H1 (cell line): ENCODE results near the gene FTHL17. TPM values are rescaled to one million over a fixed set of nuclear protein-coding genes. Genes with fewer than 3 reads are reported as not detected.

ENCODE experiments used
- CTCF ChIA-PET: fragments of 300-600 bp; sonication (Branson Sonifier 250); formaldehyde crosslinking; loops from one replicate; lab custom pipeline; 2021; ENCODE audit not compliant: partially characterized antibody; lab: Charles Lee
- POLR2A ChIA-PET: fragments of 300-600 bp; sonication (Branson Sonifier 250); formaldehyde crosslinking; loops from one replicate; lab custom pipeline; 2021; ENCODE audit warnings: inconsistent platforms; ENCODE audit not compliant: partially characterized antibody; lab: Charles Lee
- DNase-seq, 2 experiments: peaks; one replicate each; pipeline versions ENCODE4 v3.0.0 to v3.0.0-alpha.2; 2010 to 2022; ENCODE audit warnings: low spot score in 2 of 2, low read depth in 1 of 2, mixed read lengths in 1 of 2
- FAIRE-seq: peaks from 2 replicates; lab custom pipeline; 2011; peaks lifted over from hg19 to GRCh38; lab: Jason Lieb, UNC
- H2AFZ ChIP-seq: 2 replicates; pipeline ENCODE4 v1.8.1; 2012; ENCODE audit warnings: low read length, inconsistent platforms
- H2AK5ac ChIP-seq: 2 replicates; pipeline ENCODE4 v1.6.1; 2013; ENCODE audit warnings: low read depth, low read length
- H2BK120ac ChIP-seq: replicated peaks from 2 replicates; pipeline ENCODE3; 2013; ENCODE audit warnings: low read depth, low read length, inconsistent platforms
- H2BK12ac ChIP-seq: 2 replicates; pipeline ENCODE4 v1.6.1; 2013; ENCODE audit warnings: low read depth, low read length
- H2BK15ac ChIP-seq: 2 replicates; pipeline ENCODE4 v1.6.1; 2013; ENCODE audit warnings: low read length
- H2BK20ac ChIP-seq: 2 replicates; pipeline ENCODE4 v1.6.1; 2013; ENCODE audit warnings: low read length
- H2BK5ac ChIP-seq: 2 replicates; pipeline ENCODE4 v1.6.1; 2013; ENCODE audit warnings: low read depth, low read length
- H3K14ac ChIP-seq: 2 replicates; pipeline ENCODE4 v1.6.1; 2013; ENCODE audit warnings: inconsistent platforms; ENCODE audit not compliant: insufficient read length
- H3K18ac ChIP-seq: 2 replicates; pipeline ENCODE4 v1.6.1; 2013; ENCODE audit warnings: low read length; ENCODE audit errors: extremely low read depth
- H3K23ac ChIP-seq: 2 replicates; pipeline ENCODE4 v1.6.1; 2013; ENCODE audit warnings: inconsistent platforms; ENCODE audit not compliant: insufficient read length
- H3K23me2 ChIP-seq: 2 replicates; pipeline ENCODE4 v1.6.1; 2013; ENCODE audit warnings: low read depth, low read length
- H3K27ac ChIP-seq: 2 replicates; pipeline ENCODE4 v1.6.1; 2011; ENCODE audit warnings: low read depth, low read length, inconsistent platforms
- H3K27me3 ChIP-seq, 4 experiments: replicated peaks in 1 of 4; 1 replicate in 1 of 4; 2 replicates in 3 of 4; pipeline versions ENCODE4 v1.6.1 to v1.8.1; 2011 to 2013; ENCODE audit warnings: low read length in 3 of 4, mild to moderate bottlenecking in 3 of 4, inconsistent platforms in 2 of 4, mixed read lengths in 2 of 4, moderate library complexity in 1 of 4; ENCODE audit not compliant: control insufficient read depth in 3 of 4, insufficient read depth in 3 of 4; ENCODE audit errors: extremely low read depth in 1 of 4
- H3K36me3 ChIP-seq, 4 experiments: 2 replicates each; pipeline versions ENCODE4 v1.6.1 to v1.8.1; 2011 to 2013; ENCODE audit warnings: mild to moderate bottlenecking in 4 of 4, low read length in 3 of 4, moderate library complexity in 2 of 4, control low read depth in 1 of 4, inconsistent platforms in 1 of 4; ENCODE audit not compliant: insufficient read depth in 4 of 4, control insufficient read depth in 2 of 4
- H3K4ac ChIP-seq: replicated peaks from 2 replicates; pipeline ENCODE3; 2013; ENCODE audit warnings: low read length, low read depth, mixed read lengths, inconsistent platforms; ENCODE audit not compliant: insufficient read length
- H3K4me1 ChIP-seq, 4 experiments: replicated peaks in 1 of 4; 1 replicate in 1 of 4; 2 replicates in 3 of 4; pipeline versions ENCODE4 v1.6.1 to v1.8.1; 2011 to 2013; ENCODE audit warnings: low read length in 3 of 4, inconsistent platforms in 2 of 4, mixed read lengths in 1 of 4; ENCODE audit not compliant: insufficient read depth in 4 of 4, control insufficient read depth in 3 of 4
- H3K4me2 ChIP-seq, 2 experiments: 2 replicates each; pipeline versions ENCODE4 v1.6.1 to v1.8.1; 2011 to 2013; ENCODE audit warnings: low read depth in 2 of 2, low read length in 2 of 2, control low read depth in 1 of 2, inconsistent platforms in 1 of 2, mild to moderate bottlenecking in 1 of 2; ENCODE audit not compliant: insufficient read depth in 1 of 2
- H3K4me3 ChIP-seq, 4 experiments: fragments of 200-600, 300-600 bp in 1 of 4; sonication (generic), shearing (Covaris generic), sonication (Bioruptor Twin) in 1 of 4; 2 replicates each; pipeline versions ENCODE4 v1.5.1 to v1.8.1; 2011 to 2016; ENCODE audit warnings: low read length in 4 of 4, low read depth in 3 of 4, control low read depth in 2 of 4, inconsistent platforms in 2 of 4, mild to moderate bottlenecking in 2 of 4, mixed read lengths in 1 of 4, moderate library complexity in 1 of 4; ENCODE audit not compliant: insufficient read depth in 2 of 4; ENCODE audit errors: extremely low read depth in 1 of 4
- H3K56ac ChIP-seq: replicated peaks from 2 replicates; pipeline ENCODE3; 2013; ENCODE audit warnings: low read depth, mild to moderate bottlenecking, mixed read lengths, low read length, inconsistent platforms; ENCODE audit not compliant: insufficient read length
- H3K79me1 ChIP-seq: 2 replicates; pipeline ENCODE4 v1.6.1; 2013; ENCODE audit warnings: low read depth, low read length, control low read depth
- H3K79me2 ChIP-seq, 2 experiments: 2 replicates each; pipeline versions ENCODE4 v1.6.1 to v1.8.1; 2012 to 2013; ENCODE audit warnings: low read length in 2 of 2, mild to moderate bottlenecking in 2 of 2, inconsistent platforms in 1 of 2; ENCODE audit not compliant: insufficient read depth in 2 of 2, control insufficient read depth in 1 of 2
- H3K9ac ChIP-seq, 4 experiments: replicated peaks in 1 of 4; 1 replicate in 1 of 4; 2 replicates in 3 of 4; pipeline versions ENCODE4 v1.6.1 to v1.8.1; 2011 to 2013; ENCODE audit warnings: low read depth in 3 of 4, low read length in 3 of 4, control low read depth in 2 of 4, mild to moderate bottlenecking in 2 of 4, moderate library complexity in 2 of 4, inconsistent platforms in 1 of 4; ENCODE audit errors: extremely low read depth in 1 of 4
- H3K9me3 ChIP-seq, 2 experiments: 2 replicates each; pipeline versions ENCODE4 v1.6.1 to v1.8.1; 2012 to 2013; ENCODE audit warnings: mild to moderate bottlenecking in 2 of 2, moderate library complexity in 2 of 2, control low read depth in 1 of 2, inconsistent platforms in 1 of 2, low read depth in 1 of 2, low read length in 1 of 2, mixed read lengths in 1 of 2; ENCODE audit not compliant: insufficient read depth in 2 of 2
- H4K20me1 ChIP-seq, 2 experiments: replicated peaks in 1 of 2; 2 replicates each; pipeline versions ENCODE3 to v1.8.1; 2011 to 2013; ENCODE audit warnings: inconsistent platforms in 2 of 2, low read length in 2 of 2, mild to moderate bottlenecking in 1 of 2; ENCODE audit not compliant: insufficient read depth in 2 of 2, control insufficient read depth in 1 of 2
- H4K5ac ChIP-seq: 2 replicates; pipeline ENCODE4 v1.6.1; 2013; ENCODE audit warnings: low read length, low read depth, mixed read lengths, inconsistent platforms; ENCODE audit not compliant: insufficient read length
- H4K8ac ChIP-seq: 2 replicates; pipeline ENCODE4 v1.8.0; 2013; ENCODE audit warnings: mild to moderate bottlenecking, moderate library complexity, low read length, inconsistent platforms; ENCODE audit not compliant: insufficient read depth; ENCODE audit errors: extremely low read depth
- H4K91ac ChIP-seq: replicated peaks from 2 replicates; pipeline ENCODE3; 2013; ENCODE audit warnings: low read length, mixed read lengths, inconsistent platforms; ENCODE audit not compliant: insufficient read length
- GTF2F1 ChIP-seq: IDR thresholded peaks from 2 replicates; pipeline ENCODE4 v1.6.1; 2012; ENCODE audit warnings: low read depth, low read length, improper control_type of control experiment, borderline replicate concordance
- MAFK ChIP-seq: IDR thresholded peaks from 2 replicates; pipeline ENCODE4 v1.6.1; 2012; ENCODE audit warnings: low read depth, mild to moderate bottlenecking, improper control_type of control experiment, low read length
- POLR2AphosphoS5 ChIP-seq: IDR thresholded peaks from 2 replicates; pipeline ENCODE4 v1.6.1; 2011; ENCODE audit warnings: low read depth, low read length
- RNF2 ChIP-seq: fragments of 200-900, 300-1000 bp; sonication (generic); IDR thresholded peaks from 2 replicates; pipeline ENCODE4 v1.7.1; 2016; ENCODE audit warnings: borderline replicate concordance, low read depth, mild to moderate bottlenecking, antibody characterized with exemption, low read length; ENCODE audit not compliant: poor library complexity, severe bottlenecking; ENCODE audit errors: missing control alignments
- SIN3A ChIP-seq, 2 experiments: IDR thresholded peaks in 1 of 2; conservative IDR thresholded peaks in 1 of 2; 2 replicates each; pipeline ENCODE4 v1.6.1; 2011 to 2012; ENCODE audit warnings: low read length in 2 of 2, improper control_type of control experiment in 1 of 2, low read depth in 1 of 2, mild to moderate bottlenecking in 1 of 2
- SIRT6 ChIP-seq: IDR thresholded peaks from one replicate; pipeline ENCODE4 v1.7.1; 2012; ENCODE audit warnings: low read length, inconsistent platforms
- TBP ChIP-seq: IDR thresholded peaks from 2 replicates; pipeline ENCODE4 v1.6.1; 2011; ENCODE audit warnings: low read depth, low read length, improper control_type of control experiment
- USF2 ChIP-seq: IDR thresholded peaks from 2 replicates; pipeline ENCODE4 v1.6.1; 2011; ENCODE audit warnings: low read length, improper control_type of control experiment
- WGBS, 2 experiments: shearing (Covaris generic) in 1 of 2; methylation state at CpG; one replicate each; pipeline versions ENCODE4 v1.1.6 to v1.1.7; 2013 to 2015; ENCODE audit warnings: low lambda C conversion rate in 2 of 2, mixed read lengths in 2 of 2, inconsistent platforms in 1 of 2, low coverage in 1 of 2, missing lambda C conversion rate in 1 of 2; ENCODE audit not compliant: insufficient replicate concordance in 2 of 2, insufficient coverage in 1 of 2, insufficient read length in 1 of 2; ENCODE audit errors: extremely low coverage in 1 of 2, missing lambda C conversion rate in 1 of 2; 5-methylcytosine and 5-hydroxymethylcytosine counted together
- polyA plus RNA-seq, 7 experiments: library from polyadenylated mRNA; depleted of rRNA in 3 of 7; stranded (reverse) in 5 of 7; unstranded in 2 of 7; fragments of >200 nt in 5 of 7; fragments of 200-250 nt in 2 of 7; gene quantifications; 1 replicate in 5 of 7; 2 replicates in 1 of 7; 4 replicates in 1 of 7; pipeline versions ENCODE4 v1.2.1 to v1.2.3, GENCODE V29; 2011 to 2013; ENCODE audit warnings: missing spikeins in 2 of 7, mixed read lengths in 2 of 7
- total RNA-seq: library from RNA; stranded (reverse); fragmentation: NEBNext Ultra II Directional; extraction: Animal tissue kit (Norgen Biotek cat#: 25700); gene quantifications from 2 replicates; pipeline ENCODE4 v1.2.1, GENCODE V29; 2021
- TF ChIP-seq, protein P1 (sequence below): IDR thresholded peaks from 2 replicates; pipeline ENCODE4 v1.6.1; 2011; ENCODE audit warnings: low read depth, mild to moderate bottlenecking, low read length; ENCODE audit not compliant: insufficient read depth
- TF ChIP-seq, protein P2 (sequence below): IDR thresholded peaks from 2 replicates; pipeline ENCODE4 v1.6.1; 2012; ENCODE audit warnings: inconsistent platforms

The FTHL17 gene
- total and polyA plus RNA-seq, 2 of the 8 experiments (the other 6 are each of a cell fraction or from before 2014, with no cell fraction given) = not detected

DNA sequence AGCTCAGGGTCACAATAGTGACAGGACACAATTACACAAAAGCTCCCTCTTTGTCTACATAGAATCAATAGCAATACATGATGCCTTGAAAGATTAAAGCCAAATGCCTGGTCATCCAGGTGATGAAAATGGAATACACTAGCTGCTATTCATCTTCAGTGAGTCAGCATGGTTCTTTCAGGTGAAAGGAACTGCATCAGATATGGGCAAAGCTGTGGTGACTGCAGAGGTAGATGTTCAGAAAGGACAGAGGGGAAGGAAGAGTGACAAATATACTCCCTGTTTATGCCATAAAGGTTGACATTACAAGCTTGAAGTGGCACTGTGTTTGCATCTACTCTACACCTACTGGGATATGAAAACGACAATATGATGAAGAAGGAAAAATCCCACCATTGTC lies 20.0 kb upstream of the FTHL17 start:
- no peak overlapping the region for H2BK5ac ChIP-seq
- CTCF ChIA-PET = interaction anchor here (0.7 kb wide), 1 partner anchor 53 kb away, joined by 3 read pairs; no protein-coding TSS in a partner anchor
- H3K79me2 ChIP-seq = no peaks in the 10 kb centered on the region
- no peak overlapping the region for H3K9ac ChIP-seq
- no peak overlapping the region for H2BK15ac ChIP-seq
- H2BK12ac ChIP-seq = no peak overlapping the region
- H2BK20ac ChIP-seq = no peak overlapping the region
- H2AK5ac ChIP-seq = no peak overlapping the region
- H3K4me3 ChIP-seq = no peak overlapping the region
- no peak overlapping the region for H3K18ac ChIP-seq
- DNase-seq (no peak), FAIRE-seq (peak; percentile 24)
- H3K4me1 ChIP-seq = no peaks in the 10 kb centered on the region
- no peak overlapping the region for H3K56ac ChIP-seq
- H3K79me1 ChIP-seq = no peaks in the 10 kb centered on the region
- POLR2A ChIA-PET = no interaction called here
- no peaks in the 10 kb centered on the region for H4K20me1 ChIP-seq
- H2AFZ ChIP-seq = no peak overlapping the region
- H2BK120ac ChIP-seq = no peak overlapping the region
- 100% methylated on average over 1 of the region's 1 CpG; no CpG with 5 or more reads in 1 of the 2 experiments for WGBS, 2 experiments
- no peak overlapping the region for H4K91ac ChIP-seq
- H3K4me2 ChIP-seq = no peak overlapping the region
- no peak overlapping the region for H4K8ac ChIP-seq
- H3K14ac ChIP-seq = no peak overlapping the region
- H3K27me3 ChIP-seq = no peaks in the 10 kb centered on the region
- no peak overlapping the region for H3K27ac ChIP-seq
- H3K4ac ChIP-seq = no peak overlapping the region
- H3K23me2 ChIP-seq = no peaks in the 10 kb centered on the region
- no peaks in the 10 kb centered on the region for H3K36me3 ChIP-seq
- H3K23ac ChIP-seq = no peak overlapping the region
- TF ChIP-seq SIN3A (conservative IDR thresholded peaks at IDR 0.05 in 1 of 2, IDR thresholded peaks at IDR 0.05 in 1 of 2; ENCODE audit: low read depth in 1 of 2, low read length in 2 of 2) (no peak), MAFK (no peak), USF2 (no peak), SIRT6 (no peak), TBP (no peak), POLR2AphosphoS5 (no peak), GTF2F1 (no peak), RNF2 (no peak)
- TF ChIP-seq, protein P1, sequence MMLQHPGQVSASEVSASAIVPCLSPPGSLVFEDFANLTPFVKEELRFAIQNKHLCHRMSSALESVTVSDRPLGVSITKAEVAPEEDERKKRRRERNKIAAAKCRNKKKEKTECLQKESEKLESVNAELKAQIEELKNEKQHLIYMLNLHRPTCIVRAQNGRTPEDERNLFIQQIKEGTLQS = no peak
- TF ChIP-seq, protein P2, sequence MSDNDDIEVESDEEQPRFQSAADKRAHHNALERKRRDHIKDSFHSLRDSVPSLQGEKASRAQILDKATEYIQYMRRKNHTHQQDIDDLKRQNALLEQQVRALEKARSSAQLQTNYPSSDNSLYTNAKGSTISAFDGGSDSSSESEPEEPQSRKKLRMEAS = no peak
- TF ChIP-seq, all 59 proteins: peak for 0
- no peak overlapping the region for H4K5ac ChIP-seq
- no peaks in the 10 kb centered on the region for H3K9me3 ChIP-seq
